Effector memory CD4-positive, alpha-beta T cell (primary cell): ENCODE results near the gene RHBDL1.
A peak's percentile ranks its signal among the peaks of the same experiment; 100 is the strongest.
"Not testable (repeated sequence)": the region's sequence is repeated elsewhere in the genome, so short reads cannot be mapped to it uniquely, and the experiment has no call there.

Source experiments
- DNase-seq, 3 donors: peaks; one replicate each; pipeline ENCODE4 v3.0.0-alpha.2; 2020
- H3K27ac ChIP-seq: 2 replicates; pipeline ENCODE4 v1.7.0; 2013; ENCODE audit warnings: mild to moderate bottlenecking, low read length, moderate library complexity; ENCODE audit not compliant: insufficient read depth, poor library complexity, severe bottlenecking
- H3K27me3 ChIP-seq: replicated peaks from 2 replicates; pipeline ENCODE4 v1.7.0; 2013; ENCODE audit warnings: mild to moderate bottlenecking, low read length; ENCODE audit not compliant: insufficient read depth, control insufficient read depth, poor library complexity, severe bottlenecking
- H3K36me3 ChIP-seq: 2 replicates; pipeline ENCODE4 v1.7.0; 2013; ENCODE audit warnings: mild to moderate bottlenecking, low read length, moderate library complexity; ENCODE audit not compliant: control insufficient read depth, insufficient read depth
- H3K4me1 ChIP-seq: 2 replicates; pipeline ENCODE4 v1.7.0; 2013; ENCODE audit warnings: low read length, mild to moderate bottlenecking; ENCODE audit not compliant: control insufficient read depth, insufficient read depth, poor library complexity, severe bottlenecking
- H3K4me3 ChIP-seq: 2 replicates; pipeline ENCODE4 v1.7.0; 2013; ENCODE audit warnings: low read length, low read depth, mild to moderate bottlenecking; ENCODE audit not compliant: insufficient read depth, poor library complexity, severe bottlenecking
- H3K9me3 ChIP-seq: 2 replicates; pipeline ENCODE4 v1.7.0; 2013; ENCODE audit warnings: mild to moderate bottlenecking, low read length, moderate library complexity; ENCODE audit not compliant: control insufficient read depth

RHBDL1 gene

GRCh38 chr16:687499-687898 is 12.0 kb downstream of the RHBDL1 start:
- H3K4me3 ChIP-seq = no peak overlapping the region
- no peak overlapping the region for H3K27ac ChIP-seq
- H3K27me3 ChIP-seq = no peaks in the 10 kb centered on the region
- DNase-seq = no peak
- H3K9me3 ChIP-seq = no peaks in the 10 kb centered on the region
- H3K4me1 ChIP-seq = peaks cover 38% of the 10 kb centered on the region
- H3K36me3 ChIP-seq = peaks cover 10% of the 10 kb centered on the region

GRCh38 chr16:689175-689897 is 13.9 kb downstream of the RHBDL1 start:
- Histone ChIP-seq H3K27ac (peak overlapping the region; percentile 78), H3K4me1 (peaks cover 29% of the 10 kb centered on the region)

GRCh38 chr16:691242-691641 is 15.8 kb downstream of the RHBDL1 start:
- H3K4me3 ChIP-seq, H3K27ac ChIP-seq, H3K9me3 ChIP-seq, H3K27me3 ChIP-seq, H3K36me3 ChIP-seq, DNase-seq: not testable (repeated sequence)
- peaks cover 35% of the 10 kb centered on the region for H3K4me1 ChIP-seq

More at GRCh38 chr16:689175-689897, 13.9 kb downstream of the RHBDL1 start:
- peak overlapping the region; percentile 85 for H3K4me3 ChIP-seq
- no peaks in the 10 kb centered on the region for H3K9me3 ChIP-seq
- no peaks in the 10 kb centered on the region for H3K27me3 ChIP-seq
- DNase-seq = no peak
- peaks cover 10% of the 10 kb centered on the region for H3K36me3 ChIP-seq

DNA sequence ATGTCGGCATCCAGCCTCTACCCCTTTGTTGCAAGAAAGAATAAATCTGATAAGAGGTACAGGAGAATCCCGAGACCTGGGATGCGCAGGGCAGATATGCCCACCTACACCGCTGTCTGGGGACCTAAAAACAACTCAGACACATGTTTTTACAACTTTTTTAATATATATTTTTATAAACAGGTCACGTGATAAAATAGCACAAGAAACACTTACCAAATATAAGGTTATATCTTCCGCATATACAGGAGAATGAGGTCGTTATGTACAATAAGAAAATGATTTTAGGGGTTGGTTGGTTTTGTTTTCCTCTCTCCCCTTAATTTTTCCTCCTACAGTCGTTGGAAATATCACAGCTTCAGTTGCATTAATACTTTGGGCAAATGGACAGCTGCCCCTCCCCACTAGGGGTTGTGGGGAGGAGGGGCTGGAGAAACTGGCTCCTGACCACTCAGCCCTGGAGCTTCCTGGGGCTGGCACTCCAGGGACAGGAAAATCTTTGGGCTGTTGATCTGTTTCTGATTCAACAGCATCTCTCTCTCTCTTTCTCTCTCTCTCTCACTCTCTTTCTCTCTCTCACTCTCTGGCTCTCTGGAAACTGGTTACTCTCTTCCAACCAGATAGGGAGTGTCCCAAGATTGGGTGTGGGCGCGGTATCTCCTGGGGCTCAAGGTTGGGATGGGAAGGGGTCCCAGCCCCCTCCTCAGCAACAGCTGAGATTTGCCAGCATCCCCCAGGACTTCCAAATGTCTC is 17.1 kb downstream of the RHBDL1 start:
- Histone ChIP-seq H3K9me3 (no peaks in the 10 kb centered on the region), H3K27me3 (no peaks in the 10 kb centered on the region), H3K27ac (no peak overlapping the region), H3K36me3 (no peaks in the 10 kb centered on the region), H3K4me1 (peaks cover 38% of the 10 kb centered on the region), H3K4me3 (no peak overlapping the region)
- no peak for DNase-seq

- H3K36me3 ChIP-seq = no peaks in the 10 kb centered on the region
- no peak for DNase-seq
- peaks cover 38% of the 10 kb centered on the region for H3K4me1 ChIP-seq
- H3K4me3 ChIP-seq = no peak overlapping the region
- no peaks in the 10 kb centered on the region for H3K27me3 ChIP-seq
- no peak overlapping the region for H3K27ac ChIP-seq
- no peaks in the 10 kb centered on the region for H3K9me3 ChIP-seq
Observed at GRCh38 chr16:693364-693763, 17.9 kb downstream of the RHBDL1 start.

DNA sequence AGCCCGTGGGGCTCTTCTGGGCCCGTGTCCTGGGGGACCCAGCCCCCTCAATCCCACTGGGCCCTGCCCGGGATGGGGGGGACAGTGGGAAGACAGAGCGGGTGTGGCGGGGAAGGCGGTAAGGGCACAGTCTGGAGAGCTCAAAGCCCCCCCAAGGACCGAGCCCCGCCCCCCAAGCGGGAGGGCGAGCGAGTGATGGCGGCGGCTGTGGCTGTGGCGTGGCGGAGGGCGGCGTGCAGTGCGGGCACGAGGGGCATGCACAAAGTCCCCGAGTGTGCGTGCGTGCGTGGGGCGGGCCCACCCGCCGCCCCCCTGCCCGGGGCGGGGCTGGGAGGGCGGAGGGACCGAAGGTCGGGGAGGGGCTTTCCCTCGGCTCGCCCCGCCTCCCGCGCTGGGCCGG is 18.3 kb downstream of the RHBDL1 start:
- H3K4me3 ChIP-seq = no peak overlapping the region
- no peak overlapping the region for H3K27ac ChIP-seq
- H3K4me1 ChIP-seq = peaks cover 38% of the 10 kb centered on the region
- no peaks in the 10 kb centered on the region for H3K36me3 ChIP-seq
- DNase-seq = no peak
- H3K27me3 ChIP-seq = no peaks in the 10 kb centered on the region
- no peaks in the 10 kb centered on the region for H3K9me3 ChIP-seq

DNA sequence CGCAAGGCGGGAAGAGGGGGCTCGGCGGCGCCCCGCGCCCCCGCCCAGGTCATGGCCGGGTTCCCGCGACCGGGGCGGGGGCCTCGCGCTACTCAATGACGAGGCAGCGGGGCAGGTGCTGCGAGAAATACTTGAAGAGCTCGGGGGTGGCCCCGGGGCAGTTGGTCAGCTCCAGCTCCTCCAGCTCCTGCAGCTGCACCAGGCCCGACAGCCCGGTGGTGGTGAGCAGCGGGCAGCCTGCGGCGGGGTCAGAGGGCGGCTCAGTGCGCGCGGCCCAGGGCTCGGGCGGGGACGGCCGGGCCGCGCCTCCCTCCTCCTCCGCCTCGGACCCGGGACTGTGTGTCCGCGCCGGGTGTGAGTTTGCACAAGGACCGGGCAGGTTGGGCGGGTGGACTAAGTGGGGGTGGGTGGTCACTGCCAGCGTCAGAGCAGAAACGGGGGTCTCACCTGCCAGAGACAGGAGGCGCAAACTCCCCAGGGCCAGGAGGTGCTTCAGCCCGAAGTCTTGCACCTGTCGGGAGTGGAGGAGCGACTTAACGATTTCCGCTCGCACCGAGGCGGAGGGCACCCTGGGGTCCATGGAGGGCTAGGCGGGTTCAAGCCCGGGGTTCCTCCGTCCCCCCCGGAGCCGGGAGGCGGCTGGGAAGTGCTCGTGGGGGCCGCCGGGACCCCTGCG is 18.9 kb downstream of the RHBDL1 start:
- Histone ChIP-seq H3K36me3 (no peaks in the 10 kb centered on the region), H3K9me3 (no peaks in the 10 kb centered on the region), H3K4me1 (peaks cover 39% of the 10 kb centered on the region), H3K27me3 (no peaks in the 10 kb centered on the region), H3K4me3 (peak overlapping the region; percentile 62), H3K27ac (peak overlapping the region; percentile 62)
- no peak for DNase-seq

DNA sequence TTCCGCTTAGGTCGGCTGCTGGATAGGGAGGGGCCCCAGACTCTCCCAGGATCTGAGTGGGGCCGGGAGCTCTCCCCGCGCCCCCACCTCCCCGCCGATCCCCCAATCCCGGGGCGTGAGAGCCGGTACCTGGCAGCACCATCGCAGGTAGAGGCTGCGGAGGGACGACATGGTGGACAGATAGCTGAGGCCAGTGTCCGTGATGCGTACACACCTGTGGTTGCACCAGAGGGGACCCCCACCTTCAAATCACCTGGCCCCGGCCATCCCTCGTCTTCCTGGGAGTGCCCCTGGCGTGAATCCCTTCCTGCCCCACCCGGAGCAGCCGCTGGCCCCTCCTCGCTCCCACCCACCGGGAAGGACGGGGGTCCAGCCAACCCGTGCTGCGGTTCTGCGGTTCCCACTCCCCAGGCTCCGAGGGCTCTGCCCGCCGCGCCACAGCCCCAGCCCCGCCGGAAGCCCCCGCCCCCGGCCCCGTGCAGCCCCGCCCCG is 19.4 kb downstream of the RHBDL1 start:
- H3K4me3 ChIP-seq = peak overlapping the region; percentile 62
- H3K27me3 ChIP-seq = no peaks in the 10 kb centered on the region
- H3K4me1 ChIP-seq = peaks cover 39% of the 10 kb centered on the region
- DNase-seq = peak in 1 of 3 donors; percentile 46
- peak overlapping the region; percentile 62 for H3K27ac ChIP-seq
- H3K36me3 ChIP-seq = no peaks in the 10 kb centered on the region
- H3K9me3 ChIP-seq = no peaks in the 10 kb centered on the region

DNA sequence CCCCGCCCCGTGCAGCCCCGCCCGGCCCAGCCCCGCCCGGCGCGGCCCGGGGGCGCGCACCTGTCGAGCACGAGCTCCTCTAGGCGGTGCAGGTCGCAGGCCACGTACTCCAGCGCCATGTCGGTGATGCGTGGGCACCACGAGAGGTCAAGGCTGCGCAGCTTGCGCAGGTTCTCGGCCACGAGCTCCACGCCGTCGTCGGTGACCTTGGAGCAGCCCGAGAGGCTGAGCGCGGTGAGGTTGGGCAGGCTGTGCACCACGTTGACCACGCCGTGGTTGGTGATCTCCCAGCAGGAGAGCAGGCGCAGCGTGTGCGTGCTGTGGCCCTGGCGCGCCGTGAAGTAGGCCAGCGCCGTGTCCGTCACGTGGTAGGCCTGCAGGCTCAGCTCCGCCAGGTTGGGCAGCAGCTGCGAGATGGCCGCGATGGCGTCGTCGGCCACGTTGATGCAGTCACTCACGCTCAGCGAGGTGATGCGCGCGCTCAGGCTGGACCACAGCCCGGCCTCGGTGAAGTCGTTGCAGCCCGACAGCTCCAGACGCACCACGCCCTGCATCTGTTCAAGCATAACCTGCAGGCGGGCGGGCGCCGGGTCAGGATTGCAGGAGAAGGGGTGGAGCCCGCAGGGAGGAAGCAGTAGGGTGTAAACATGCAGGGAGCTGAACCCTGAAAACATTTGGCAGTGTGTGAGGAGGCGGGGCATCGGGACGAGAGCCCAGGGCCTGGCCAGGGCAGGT is 20.1 kb downstream of the RHBDL1 start:
- peak; percentile 26 to 56 (median 55) for DNase-seq
- Histone ChIP-seq H3K36me3 (no peaks in the 10 kb centered on the region), H3K27me3 (no peaks in the 10 kb centered on the region), H3K9me3 (no peaks in the 10 kb centered on the region), H3K4me3 (peak overlapping the region; percentile 63), H3K4me1 (peaks cover 42% of the 10 kb centered on the region), H3K27ac (no peak overlapping the region)
